ENCODE data around the gene PIEZO2.
"Not testable (repeated sequence)": the region's sequence is repeated elsewhere in the genome, so short reads cannot be mapped to it uniquely, and the experiment has no call there.

DNA sequence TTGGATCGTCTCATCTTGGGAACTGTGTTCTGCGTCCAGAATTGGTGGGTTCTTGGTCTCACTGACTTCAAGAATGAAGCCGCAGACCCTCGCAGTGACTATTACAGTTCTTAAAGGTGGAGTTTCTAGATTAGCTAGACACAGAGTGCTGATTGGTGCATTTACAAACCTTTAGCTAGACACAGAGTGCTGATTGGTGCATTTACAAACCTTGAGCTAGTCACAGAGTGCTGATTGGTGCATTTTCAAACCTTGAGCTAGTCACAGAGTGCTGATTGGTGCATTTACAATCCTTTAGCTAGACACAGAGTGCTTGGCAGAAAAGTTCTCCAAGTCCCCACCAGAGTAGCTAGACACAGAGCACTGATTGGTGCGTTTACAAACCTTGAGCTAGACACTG lies 233.6 kb downstream of the PIEZO2 start:
- TF ChIP-seq, protein P1, sequence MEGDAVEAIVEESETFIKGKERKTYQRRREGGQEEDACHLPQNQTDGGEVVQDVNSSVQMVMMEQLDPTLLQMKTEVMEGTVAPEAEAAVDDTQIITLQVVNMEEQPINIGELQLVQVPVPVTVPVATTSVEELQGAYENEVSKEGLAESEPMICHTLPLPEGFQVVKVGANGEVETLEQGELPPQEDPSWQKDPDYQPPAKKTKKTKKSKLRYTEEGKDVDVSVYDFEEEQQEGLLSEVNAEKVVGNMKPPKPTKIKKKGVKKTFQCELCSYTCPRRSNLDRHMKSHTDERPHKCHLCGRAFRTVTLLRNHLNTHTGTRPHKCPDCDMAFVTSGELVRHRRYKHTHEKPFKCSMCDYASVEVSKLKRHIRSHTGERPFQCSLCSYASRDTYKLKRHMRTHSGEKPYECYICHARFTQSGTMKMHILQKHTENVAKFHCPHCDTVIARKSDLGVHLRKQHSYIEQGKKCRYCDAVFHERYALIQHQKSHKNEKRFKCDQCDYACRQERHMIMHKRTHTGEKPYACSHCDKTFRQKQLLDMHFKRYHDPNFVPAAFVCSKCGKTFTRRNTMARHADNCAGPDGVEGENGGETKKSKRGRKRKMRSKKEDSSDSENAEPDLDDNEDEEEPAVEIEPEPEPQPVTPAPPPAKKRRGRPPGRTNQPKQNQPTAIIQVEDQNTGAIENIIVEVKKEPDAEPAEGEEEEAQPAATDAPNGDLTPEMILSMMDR (IDR thresholded peaks at IDR 0.05 in 8 of 11, conservative IDR thresholded peaks at IDR 0.05 in 3 of 11), result not testable (repeated sequence)
- TF ChIP-seq POLR2AphosphoS5, POLR2A (IDR thresholded peaks at IDR 0.05): not testable (repeated sequence)

Data from spleen (tissue), 7 donors.